Smooth muscle cell (in vitro differentiated cells): ENCODE measurements around the gene SPANXB1. TPM values are rescaled to one million over a fixed set of nuclear protein-coding genes. Genes with fewer than 3 reads are reported as not detected.
"Not testable (repeated sequence)": the region's sequence is repeated elsewhere in the genome, so short reads cannot be mapped to it uniquely, and the experiment has no call there.

Source experiments
- DNase-seq: peaks from one replicate; lab custom pipeline; 2025; ENCODE audit not compliant: unreplicated experiment; lab: John Stamatoyannopoulos, UW
- H2AFZ ChIP-seq: fragments of 200-600 bp; sonication (generic); 2 replicates; pipeline ENCODE4 v1.6.0; 2016; ENCODE audit warnings: antibody characterized with exemption, low read depth, mild to moderate bottlenecking
- H3F3A ChIP-seq: fragments of 200-600 bp; sonication (generic); 2 replicates; pipeline ENCODE4 v1.6.0; 2017; ENCODE audit warnings: antibody characterized with exemption, low read depth
- H3K27ac ChIP-seq: fragments of 200-600 bp; sonication (generic); 2 replicates; pipeline ENCODE4 v1.5.1; 2016; ENCODE audit warnings: low read depth, mild to moderate bottlenecking
- H3K27me3 ChIP-seq: fragments of 200-600 bp; sonication (generic); 2 replicates; pipeline ENCODE4 v1.6.1; 2016; ENCODE audit warnings: low read depth, mild to moderate bottlenecking
- H3K36me3 ChIP-seq: fragments of 200-600 bp; sonication (generic); 2 replicates; pipeline ENCODE4 v1.5.1; 2016; ENCODE audit warnings: low read depth
- H3K4me1 ChIP-seq: fragments of 200-600 bp; sonication (generic); 2 replicates; pipeline ENCODE4 v1.5.1; 2016; ENCODE audit warnings: low read depth
- H3K4me2 ChIP-seq: fragments of 200-600 bp; sonication (generic); 2 replicates; pipeline ENCODE4 v1.6.0; 2016; ENCODE audit warnings: mild to moderate bottlenecking
- H3K4me3 ChIP-seq: fragments of 200-600 bp; sonication (generic); 2 replicates; pipeline ENCODE4 v1.5.1; 2016; ENCODE audit warnings: mild to moderate bottlenecking
- H3K79me2 ChIP-seq: fragments of 200-600 bp; sonication (generic); 2 replicates; pipeline ENCODE4 v1.6.0; 2016; ENCODE audit warnings: low read depth, mild to moderate bottlenecking
- H3K9ac ChIP-seq: fragments of 200-600 bp; sonication (generic); 2 replicates; pipeline ENCODE4 v1.6.0; 2016; ENCODE audit warnings: low read depth
- H3K9me3 ChIP-seq: fragments of 200-600 bp; sonication (generic); replicated peaks from 2 replicates; pipeline ENCODE4 v1.5.1; 2016; ENCODE audit warnings: low read depth
- H4K20me1 ChIP-seq: fragments of 200-600 bp; sonication (generic); 2 replicates; pipeline ENCODE4 v1.6.0; 2016; ENCODE audit warnings: low read depth
- WGBS: methylation state at CpG from one replicate; pipeline ENCODE4 v1.1.7; 2016; ENCODE audit warnings: low lambda C conversion rate; 5-methylcytosine and 5-hydroxymethylcytosine counted together
- polyA plus RNA-seq: library from polyadenylated mRNA; unstranded; fragments of >200 nt; fragmentation: Nextera tagmentation; extraction: Ambion mirVana; gene quantifications from 2 replicates; pipeline ENCODE4 v1.2.1, GENCODE V29; 2016
- total RNA-seq: library from RNA; depleted of rRNA; stranded (reverse); fragments of >200 nt; gene quantifications from 2 replicates; pipeline ENCODE4 v1.2.3, GENCODE V29; 2014
- TF ChIP-seq, protein P1 (sequence below): fragments of 200-600 bp; sonication (generic); IDR thresholded peaks from 2 replicates; pipeline ENCODE4 v1.5.1; 2017; ENCODE audit warnings: borderline replicate concordance, mild to moderate bottlenecking, antibody characterized with exemption; ENCODE audit not compliant: insufficient read depth, poor library complexity, severe bottlenecking

The SPANXB1 gene, protein sequence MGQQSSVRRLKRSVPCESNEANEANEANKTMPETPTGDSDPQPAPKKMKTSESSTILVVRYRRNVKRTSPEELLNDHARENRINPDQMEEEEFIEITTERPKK
- total RNA-seq: not detected in 2 replicates
- not detected in 2 replicates for polyA plus RNA-seq

DNA sequence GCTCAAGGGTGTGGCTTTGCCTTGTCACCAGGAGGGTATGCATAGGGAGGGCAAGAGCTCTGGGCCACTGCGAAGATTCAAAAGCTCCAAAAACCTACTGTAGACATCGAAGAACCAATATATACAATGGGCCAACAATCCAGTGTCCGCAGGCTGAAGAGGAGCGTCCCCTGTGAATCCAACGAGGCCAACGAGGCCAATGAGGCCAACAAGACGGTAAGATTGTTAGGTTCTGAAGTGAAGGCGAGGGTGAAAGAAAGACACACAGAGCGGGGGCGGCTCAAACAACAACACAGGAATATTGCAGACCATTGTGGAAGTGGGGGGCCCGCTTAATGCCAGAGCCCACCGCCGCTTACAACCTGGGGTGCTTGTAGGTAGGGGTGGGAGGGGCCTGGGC, at the start of gene SPANXB1:
Gene SPANXB1, plus strand, starts transcription at position 27 of the 400 bp plus-strand sequence. Its CDS starts 100 bp downstream, at position 127.
- not testable (repeated sequence) for H3K4me1 ChIP-seq, H3K27ac ChIP-seq, H3K4me2 ChIP-seq, H4K20me1 ChIP-seq, H2AFZ ChIP-seq, H3K36me3 ChIP-seq, H3K79me2 ChIP-seq, H3K27me3 ChIP-seq, H3K9me3 ChIP-seq, H3K9ac ChIP-seq, H3F3A ChIP-seq, H3K4me3 ChIP-seq, DNase-seq
- WGBS: 93% methylated on average over 13 of the region's 13 CpGs

DNA sequence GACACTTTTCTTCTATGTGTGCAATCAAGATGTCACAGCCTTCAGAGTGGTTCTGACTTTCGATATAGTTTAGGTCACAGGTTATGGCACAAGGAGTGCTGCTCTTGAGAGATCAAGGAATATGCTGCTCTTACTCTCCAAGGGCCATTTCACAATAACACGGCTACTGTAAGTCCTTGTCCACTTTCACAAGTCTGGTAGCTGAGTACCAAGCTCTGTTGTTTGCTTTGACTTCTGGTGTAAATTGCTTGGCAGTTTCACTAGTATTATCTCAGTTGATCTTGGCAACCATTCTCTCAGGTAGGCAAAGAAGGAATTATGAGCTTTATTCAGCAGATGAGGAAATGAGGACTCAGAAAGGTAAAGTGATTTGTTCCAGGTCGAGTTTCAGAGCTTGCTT, 35.4 kb upstream of the SPANXB1 start:
- Histone ChIP-seq H3F3A (no peaks in the 10 kb centered on the region), H3K4me3 (no peak overlapping the region), H3K9me3 (no peaks in the 10 kb centered on the region), H3K36me3 (no peaks in the 10 kb centered on the region), H3K9ac (no peak overlapping the region), H3K79me2 (no peaks in the 10 kb centered on the region), H4K20me1 (no peaks in the 10 kb centered on the region), H3K4me1 (no peaks in the 10 kb centered on the region), H3K4me2 (no peak overlapping the region), H3K27ac (no peak overlapping the region), H3K27me3 (no peaks in the 10 kb centered on the region), H2AFZ (no peak overlapping the region)
- no peak for DNase-seq
- 64% methylated on average over 3 of the region's 3 CpGs for WGBS
- TF ChIP-seq, protein P1, sequence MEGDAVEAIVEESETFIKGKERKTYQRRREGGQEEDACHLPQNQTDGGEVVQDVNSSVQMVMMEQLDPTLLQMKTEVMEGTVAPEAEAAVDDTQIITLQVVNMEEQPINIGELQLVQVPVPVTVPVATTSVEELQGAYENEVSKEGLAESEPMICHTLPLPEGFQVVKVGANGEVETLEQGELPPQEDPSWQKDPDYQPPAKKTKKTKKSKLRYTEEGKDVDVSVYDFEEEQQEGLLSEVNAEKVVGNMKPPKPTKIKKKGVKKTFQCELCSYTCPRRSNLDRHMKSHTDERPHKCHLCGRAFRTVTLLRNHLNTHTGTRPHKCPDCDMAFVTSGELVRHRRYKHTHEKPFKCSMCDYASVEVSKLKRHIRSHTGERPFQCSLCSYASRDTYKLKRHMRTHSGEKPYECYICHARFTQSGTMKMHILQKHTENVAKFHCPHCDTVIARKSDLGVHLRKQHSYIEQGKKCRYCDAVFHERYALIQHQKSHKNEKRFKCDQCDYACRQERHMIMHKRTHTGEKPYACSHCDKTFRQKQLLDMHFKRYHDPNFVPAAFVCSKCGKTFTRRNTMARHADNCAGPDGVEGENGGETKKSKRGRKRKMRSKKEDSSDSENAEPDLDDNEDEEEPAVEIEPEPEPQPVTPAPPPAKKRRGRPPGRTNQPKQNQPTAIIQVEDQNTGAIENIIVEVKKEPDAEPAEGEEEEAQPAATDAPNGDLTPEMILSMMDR: no peak

DNA sequence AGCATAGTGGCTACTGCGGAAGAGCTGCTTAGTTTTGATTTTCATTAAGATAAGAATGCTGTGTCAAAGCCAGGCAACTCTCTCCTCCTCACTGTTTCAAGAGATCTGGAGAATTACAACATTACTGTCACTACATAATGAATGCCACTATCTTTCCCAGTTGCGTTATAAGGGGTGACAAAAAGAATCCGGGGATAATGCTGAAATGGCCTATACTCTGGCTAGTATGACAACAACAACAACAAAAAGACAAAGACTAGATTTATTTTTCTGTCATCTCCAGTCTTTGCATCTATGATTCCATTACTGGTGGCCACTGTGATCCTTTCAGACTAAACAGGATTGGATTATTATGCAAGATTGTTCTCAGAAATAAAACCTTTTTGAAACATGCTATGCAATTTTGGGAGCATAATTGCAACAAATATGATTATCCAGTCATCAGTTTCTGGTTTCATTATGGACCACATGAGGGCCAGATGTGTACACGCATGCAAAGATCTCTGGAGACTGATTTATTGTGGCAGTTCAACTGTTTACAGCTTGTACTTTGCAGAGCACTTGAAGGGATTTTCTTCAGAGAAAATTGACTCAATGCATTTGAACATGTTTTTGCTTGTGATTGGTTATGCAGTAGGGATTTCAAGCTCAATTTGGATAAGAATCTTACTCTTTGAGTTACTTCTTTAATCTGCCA, 31.1 kb upstream of the SPANXB1 start:
- Histone ChIP-seq H3K27ac (no peak overlapping the region), H3K27me3 (no peaks in the 10 kb centered on the region), H2AFZ (no peak overlapping the region), H3K9me3 (no peaks in the 10 kb centered on the region), H3K4me3 (no peak overlapping the region), H3F3A (no peaks in the 10 kb centered on the region), H3K36me3 (no peaks in the 10 kb centered on the region), H4K20me1 (no peaks in the 10 kb centered on the region), H3K4me2 (no peak overlapping the region), H3K9ac (no peak overlapping the region), H3K79me2 (no peaks in the 10 kb centered on the region), H3K4me1 (no peaks in the 10 kb centered on the region)
- no peak for DNase-seq
- 54% methylated on average over 4 of the region's 4 CpGs for WGBS
- TF ChIP-seq, protein P1: no peak

GRCh38 chrX:140975472-140975871, 26.9 kb upstream of the SPANXB1 start:
- Histone ChIP-seq H3K9ac (no peak overlapping the region), H3K4me3 (no peak overlapping the region), H3F3A (no peaks in the 10 kb centered on the region), H3K4me2 (no peak overlapping the region), H3K27ac (no peak overlapping the region), H3K9me3 (no peaks in the 10 kb centered on the region), H3K27me3 (no peaks in the 10 kb centered on the region), H4K20me1 (no peaks in the 10 kb centered on the region), H3K79me2 (no peaks in the 10 kb centered on the region), H2AFZ (no peak overlapping the region), H3K36me3 (no peaks in the 10 kb centered on the region), H3K4me1 (no peaks in the 10 kb centered on the region)
- TF ChIP-seq, protein P1: no peak
- DNase-seq: no peak
- WGBS: 74% methylated on average over 3 of the region's 3 CpGs
